ENCODE results near the gene ARRB2. TPM values are rescaled to one million over a fixed set of nuclear protein-coding genes. Genes with fewer than 3 reads are reported as not detected.
A peak's percentile ranks its signal among the peaks of the same experiment; 100 is the strongest.

The ARRB2 gene
- total and polyA plus RNA-seq, 2 donors from 2014 or later: 32.8 to 63.1 TPM

GRCh38 chr17:4759776-4760236, 49.4 kb downstream of the ARRB2 start:
- no peak for FAIRE-seq
- H3K4me3 ChIP-seq (ENCODE audit: low read length in 3 of 3): no peak overlapping the region
- no peaks in the 10 kb centered on the region for H3K4me1 ChIP-seq (ENCODE audit: control insufficient read depth in 2 of 3, insufficient read depth in 2 of 3, low read depth in 1 of 3, low read length in 3 of 3)
- no peak overlapping the region for H3K27ac ChIP-seq (ENCODE audit: low read depth in 2 of 2, low read length in 2 of 2)
- H3K27me3 ChIP-seq (ENCODE audit: control insufficient read depth, insufficient read depth, low read length): no peaks in the 10 kb centered on the region
- no peak for TF ChIP-seq CTCF (IDR thresholded peaks at IDR 0.05; ENCODE audit: borderline replicate concordance, extremely low read depth, insufficient read depth)
- DNase-seq: peak in 1 of 5 donors; percentile 4
- no peak overlapping the region for H3K9ac ChIP-seq (ENCODE audit: low read length in 3 of 3)
- H3K9me3 ChIP-seq (ENCODE audit: control insufficient read depth in 2 of 3, insufficient read depth in 1 of 3, low read length in 3 of 3): no peaks in the 10 kb centered on the region
- no peaks in the 10 kb centered on the region for H3K36me3 ChIP-seq (ENCODE audit: control insufficient read depth in 2 of 3, insufficient read depth in 3 of 3, low read length in 3 of 3)
- intact Hi-C loops (cut with DNase I): no loop called here

GRCh38 chr17:4764595-4764994, 54.2 kb downstream of the ARRB2 start:
- Histone ChIP-seq H3K4me3 (ENCODE audit: low read length in 3 of 3) (no peak overlapping the region), H3K27me3 (ENCODE audit: control insufficient read depth, insufficient read depth, low read length) (no peaks in the 10 kb centered on the region), H3K9me3 (ENCODE audit: control insufficient read depth in 2 of 3, insufficient read depth in 1 of 3, low read length in 3 of 3) (no peaks in the 10 kb centered on the region), H3K9ac (ENCODE audit: low read length in 3 of 3) (no peak overlapping the region), H3K4me1 (ENCODE audit: control insufficient read depth in 2 of 3, insufficient read depth in 2 of 3, low read depth in 1 of 3, low read length in 3 of 3) (no peaks in the 10 kb centered on the region), H3K36me3 (ENCODE audit: control insufficient read depth in 2 of 3, insufficient read depth in 3 of 3, low read length in 3 of 3) (no peaks in the 10 kb centered on the region), H3K27ac (ENCODE audit: low read depth in 2 of 2, low read length in 2 of 2) (no peak overlapping the region)
- intact Hi-C loops (cut with DNase I): no loop called here
- FAIRE-seq (no peak), DNase-seq (no peak)
- TF ChIP-seq CTCF (IDR thresholded peaks at IDR 0.05; ENCODE audit: borderline replicate concordance, extremely low read depth, insufficient read depth): no peak

- intact Hi-C loops (cut with DNase I): no loop called here
- no peak for FAIRE-seq
- no peak overlapping the region for H3K27ac ChIP-seq (ENCODE audit: low read depth in 2 of 2, low read length in 2 of 2)
These were observed 55.8 kb downstream of the ARRB2 start for GRCh38 chr17:4766201-4766600.

More at GRCh38 chr17:4766201-4766600, 55.8 kb downstream of the ARRB2 start:
- no peak overlapping the region for H3K4me3 ChIP-seq (ENCODE audit: low read length in 3 of 3)
- no peak for TF ChIP-seq CTCF (IDR thresholded peaks at IDR 0.05; ENCODE audit: borderline replicate concordance, extremely low read depth, insufficient read depth)
- H3K27me3 ChIP-seq (ENCODE audit: control insufficient read depth, insufficient read depth, low read length): no peaks in the 10 kb centered on the region
- H3K9ac ChIP-seq (ENCODE audit: low read length in 3 of 3): no peak overlapping the region
- H3K9me3 ChIP-seq (ENCODE audit: control insufficient read depth in 2 of 3, insufficient read depth in 1 of 3, low read length in 3 of 3): no peaks in the 10 kb centered on the region
- no peaks in the 10 kb centered on the region for H3K36me3 ChIP-seq (ENCODE audit: control insufficient read depth in 2 of 3, insufficient read depth in 3 of 3, low read length in 3 of 3)
- DNase-seq: peak in 1 of 5 donors; percentile 5
- H3K4me1 ChIP-seq (ENCODE audit: control insufficient read depth in 2 of 3, insufficient read depth in 2 of 3, low read depth in 1 of 3, low read length in 3 of 3): no peaks in the 10 kb centered on the region
